NCI-H1436 treated with DMSO at 0.1 percent for 48 hours (cell line): ENCODE measurements around the gene BPIFB2.
"Not testable (repeated sequence)": the region's sequence is repeated elsewhere in the genome, so short reads cannot be mapped to it uniquely, and the experiment has no call there.

Experiments used
- DNase-seq: peaks from one replicate; lab custom pipeline; 2025; lab: John Stamatoyannopoulos, UW

The BPIFB2 gene

GRCh38 chr20:32970973-32971300 lies 36.6 kb upstream of the BPIFB2 start:
- no peak for DNase-seq

GRCh38 chr20:32971703-32972161 lies 35.8 kb upstream of the BPIFB2 start:
- DNase-seq, result no peak

GRCh38 chr20:32972181-32973076 lies 35.1 kb upstream of the BPIFB2 start:
- no peak for DNase-seq

- no peak for DNase-seq
These were observed 34.3 kb upstream of the BPIFB2 start for GRCh38 chr20:32973077-32973717.

GRCh38 chr20:32974204-32975064 lies 33.1 kb upstream of the BPIFB2 start:
- DNase-seq, result not testable (repeated sequence)

GRCh38 chr20:32975121-32975520 lies 32.4 kb upstream of the BPIFB2 start:
- not testable (repeated sequence) for DNase-seq

- no peak for DNase-seq
These were observed 31.5 kb upstream of the BPIFB2 start for GRCh38 chr20:32975698-32976674.

- DNase-seq, result no peak
These were observed 30.8 kb upstream of the BPIFB2 start for GRCh38 chr20:32976746-32977145.

GRCh38 chr20:32977281-32978008 lies 30.1 kb upstream of the BPIFB2 start:
- DNase-seq, result no peak

- DNase-seq, result no peak
These were observed 29.5 kb upstream of the BPIFB2 start for GRCh38 chr20:32978009-32978335.

- no peak for DNase-seq
These were observed 28.1 kb upstream of the BPIFB2 start for GRCh38 chr20:32979201-32979998.

- no peak for DNase-seq
These were observed 27.2 kb upstream of the BPIFB2 start for GRCh38 chr20:32980131-32980941.

GRCh38 chr20:32980990-32981389 lies 26.5 kb upstream of the BPIFB2 start:
- DNase-seq, result no peak

- DNase-seq, result no peak
These were observed 24.7 kb upstream of the BPIFB2 start for GRCh38 chr20:32982617-32983458.

GRCh38 chr20:32983459-32984112 lies 23.9 kb upstream of the BPIFB2 start:
- no peak for DNase-seq

GRCh38 chr20:32984196-32984595 lies 23.3 kb upstream of the BPIFB2 start:
- no peak for DNase-seq

GRCh38 chr20:32984631-32985354 lies 22.7 kb upstream of the BPIFB2 start:
- no peak for DNase-seq
